Measurements from ENCODE around the gene PERCC1. TPM values are rescaled to one million over a fixed set of nuclear protein-coding genes. Genes with fewer than 3 reads are reported as not detected.

Gene PERCC1
- total RNA-seq, 2 donors from 2014 or later = 0.27 TPM; not detected in 1

GRCh38 chr16:1401758-1402154 lies 29.1 kb upstream of the PERCC1 start:
- no peak for ATAC-seq
- Mint-ChIP-seq H3K9me3 (no peaks in the 10 kb centered on the region), H3K27ac (peak overlapping the region in 1 of 2 donors; percentile 12), H3K36me3 (no peaks in the 10 kb centered on the region)
- no peak for DNase-seq (ENCODE audit: low spot score in 2 of 2)

- ATAC-seq = no peak
- no peaks in the 10 kb centered on the region for H3K9me3 Mint-ChIP-seq
- no peak for DNase-seq (ENCODE audit: low spot score in 2 of 2)
- no peak overlapping the region for H3K27ac Mint-ChIP-seq
- H3K36me3 Mint-ChIP-seq = no peaks in the 10 kb centered on the region
Measured at GRCh38 chr16:1403036-1403435, 27.8 kb upstream of the PERCC1 start.

GRCh38 chr16:1403733-1404132 lies 27.1 kb upstream of the PERCC1 start:
- Mint-ChIP-seq H3K9me3 (no peaks in the 10 kb centered on the region), H3K36me3 (no peaks in the 10 kb centered on the region), H3K27ac (no peak overlapping the region)
- DNase-seq (ENCODE audit: low spot score in 2 of 2) (no peak), ATAC-seq (no peak)

GRCh38 chr16:1407753-1408152 lies 23.1 kb upstream of the PERCC1 start:
- no peaks in the 10 kb centered on the region for H3K9me3 Mint-ChIP-seq
- no peak for DNase-seq (ENCODE audit: low spot score in 2 of 2)
- no peak overlapping the region for H3K27ac Mint-ChIP-seq
- no peak for ATAC-seq
- no peaks in the 10 kb centered on the region for H3K36me3 Mint-ChIP-seq

- Mint-ChIP-seq H3K36me3 (no peaks in the 10 kb centered on the region), H3K9me3 (no peaks in the 10 kb centered on the region)
Measured at GRCh38 chr16:1408171-1408837, 22.6 kb upstream of the PERCC1 start.

GRCh38 chr16:1412847-1413246 lies 18.0 kb upstream of the PERCC1 start:
- no peaks in the 10 kb centered on the region for H3K9me3 Mint-ChIP-seq
- H3K27ac Mint-ChIP-seq = peak overlapping the region in 1 of 2 donors; percentile 87
- DNase-seq (ENCODE audit: low spot score in 2 of 2) (no peak), ATAC-seq (no peak)
- H3K36me3 Mint-ChIP-seq = no peaks in the 10 kb centered on the region

More at GRCh38 chr16:1408171-1408837, 22.6 kb upstream of the PERCC1 start:
- H3K27ac Mint-ChIP-seq = no peak overlapping the region
- peak; percentile 89 to 99 for DNase-seq (ENCODE audit: low spot score in 2 of 2)
- ATAC-seq = peak; percentile 92 to 97

GRCh38 chr16:1413684-1414531 lies 17.0 kb upstream of the PERCC1 start:
- peak; percentile 64 to 71 for ATAC-seq
- Mint-ChIP-seq H3K27ac (peak overlapping the region; percentile 84 to 87), H3K9me3 (no peaks in the 10 kb centered on the region), H3K36me3 (no peaks in the 10 kb centered on the region)
- DNase-seq (ENCODE audit: low spot score in 2 of 2) = peak; percentile 79 to 83

GRCh38 chr16:1414532-1415260 lies 16.2 kb upstream of the PERCC1 start, which contains the start of gene UNKL:
Gene UNKL (minus strand): TSS chr16:1414704. CDS start chr16:1414691, 13 bp downstream.
- no peaks in the 10 kb centered on the region for H3K9me3 Mint-ChIP-seq
- DNase-seq (ENCODE audit: low spot score in 2 of 2) (peak; percentile 79 to 89), ATAC-seq (peak; percentile 81 to 82)
- peak within 1 kb of the TSS; percentile 84 to 87 for H3K27ac Mint-ChIP-seq
- no peaks in the 10 kb centered on the region for H3K36me3 Mint-ChIP-seq

GRCh38 chr16:1416521-1416941 lies 14.3 kb upstream of the PERCC1 start:
- no peaks in the 10 kb centered on the region for H3K9me3 Mint-ChIP-seq
- no peaks in the 10 kb centered on the region for H3K36me3 Mint-ChIP-seq
- no peak overlapping the region for H3K27ac Mint-ChIP-seq
- DNase-seq (ENCODE audit: low spot score in 2 of 2) (no peak), ATAC-seq (no peak)

- ATAC-seq (no peak), DNase-seq (ENCODE audit: low spot score in 2 of 2) (no peak)
Measured at GRCh38 chr16:1420111-1420539, 10.8 kb upstream of the PERCC1 start.

GRCh38 chr16:1422076-1422475 lies 8.8 kb upstream of the PERCC1 start:
- DNase-seq (ENCODE audit: low spot score in 2 of 2) (no peak), ATAC-seq (no peak)
- Mint-ChIP-seq H3K27ac (peak overlapping the region; percentile 95 to 99), H3K9me3 (no peaks in the 10 kb centered on the region), H3K36me3 (no peaks in the 10 kb centered on the region)

More at GRCh38 chr16:1420111-1420539, 10.8 kb upstream of the PERCC1 start:
- Mint-ChIP-seq H3K36me3 (no peaks in the 10 kb centered on the region), H3K9me3 (no peaks in the 10 kb centered on the region), H3K27ac (peak overlapping the region; percentile 77 to 99)

GRCh38 chr16:1424028-1424427 lies 6.8 kb upstream of the PERCC1 start:
- Mint-ChIP-seq H3K9me3 (no peaks in the 10 kb centered on the region), H3K27ac (peak overlapping the region in 1 of 2 donors; percentile 99), H3K36me3 (no peaks in the 10 kb centered on the region)
- no peak for DNase-seq (ENCODE audit: low spot score in 2 of 2)
- ATAC-seq = no peak

GRCh38 chr16:1425616-1426370 lies 5.1 kb upstream of the PERCC1 start:
- no peak for DNase-seq (ENCODE audit: low spot score in 2 of 2)
- peak overlapping the region in 1 of 2 donors; percentile 57 for H3K27ac Mint-ChIP-seq
- no peaks in the 10 kb centered on the region for H3K36me3 Mint-ChIP-seq
- no peak for ATAC-seq
- H3K9me3 Mint-ChIP-seq = no peaks in the 10 kb centered on the region

GRCh38 chr16:1426734-1427471 lies 4.0 kb upstream of the PERCC1 start:
- no peaks in the 10 kb centered on the region for H3K36me3 Mint-ChIP-seq
- DNase-seq (ENCODE audit: low spot score in 2 of 2) (no peak), ATAC-seq (no peak)
- peak overlapping the region; percentile 65 to 77 for H3K27ac Mint-ChIP-seq
- no peaks in the 10 kb centered on the region for H3K9me3 Mint-ChIP-seq

All from activated naive CD4-positive, alpha-beta T cell treated with anti-CD3 and anti-CD28 coated beads, Interleukin-2, amount 50 U/mL, for 72 hours (primary cell).